Activated CD8-positive, alpha-beta memory T cell treated with anti-CD3 and anti-CD28 coated beads for 36 hours (primary cell): ENCODE measurements around the gene MYO5B. TPM values are rescaled to one million over a fixed set of nuclear protein-coding genes. Genes with fewer than 3 reads are reported as not detected.
"Not testable (repeated sequence)": the region's sequence is repeated elsewhere in the genome, so short reads cannot be mapped to it uniquely, and the experiment has no call there.

Source experiments
- CTCF ChIA-PET: fragments of 350-600 bp; sonication (Branson Sonifier 250); formaldehyde crosslinking; loops from one replicate; lab custom pipeline; 2021; ENCODE audit warnings: antibody characterized with exemption; lab: Charles Lee
- POLR2A ChIA-PET: fragments of 350-600 bp; sonication (Branson Sonifier 250); formaldehyde crosslinking; loops from one replicate; lab custom pipeline; 2021; ENCODE audit warnings: antibody characterized with exemption; lab: Charles Lee
- total RNA-seq, 2 experiments: library from RNA; stranded (reverse); gene quantifications; one replicate each; pipeline ENCODE4 v1.2.3, GENCODE V29; 2021

MYO5B gene
- total RNA-seq, 2 experiments from 2014 or later: not detected

- ChIA-PET POLR2A (no interaction called here), CTCF (no interaction called here)
These were observed 355.9 kb downstream of the MYO5B start for GRCh38 chr18:49839012-49839411.

- ChIA-PET POLR2A (no interaction called here), CTCF (interaction anchor here (1.1 kb wide), 1 partner anchor 20 kb away, joined by 3 read pairs; no protein-coding TSS in a partner anchor)
These were observed 356.6 kb downstream of the MYO5B start for GRCh38 chr18:49838381-49838780.

DNA sequence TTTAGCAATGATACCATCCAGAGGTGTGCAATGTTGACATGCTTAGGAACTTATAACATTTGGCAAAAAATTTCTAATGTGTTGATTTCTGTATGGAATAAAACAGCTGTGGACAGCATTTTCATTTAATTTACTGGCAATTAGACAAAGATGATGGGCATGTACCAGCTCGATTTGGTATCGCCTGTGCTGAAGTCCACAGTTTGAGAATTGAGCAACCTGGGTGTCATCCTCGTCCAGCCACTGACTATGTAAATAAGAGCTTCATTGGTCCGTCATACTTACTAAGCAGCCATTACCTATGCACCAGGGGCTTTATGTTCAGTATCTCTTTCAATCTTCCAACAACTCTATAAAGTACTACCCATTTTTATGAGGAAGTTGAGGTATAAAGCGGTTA, 357.1 kb downstream of the MYO5B start:
- ChIA-PET POLR2A (no interaction called here), CTCF (interaction anchor here (1.1 kb wide), 1 partner anchor 20 kb away, joined by 3 read pairs; no protein-coding TSS in a partner anchor)

DNA sequence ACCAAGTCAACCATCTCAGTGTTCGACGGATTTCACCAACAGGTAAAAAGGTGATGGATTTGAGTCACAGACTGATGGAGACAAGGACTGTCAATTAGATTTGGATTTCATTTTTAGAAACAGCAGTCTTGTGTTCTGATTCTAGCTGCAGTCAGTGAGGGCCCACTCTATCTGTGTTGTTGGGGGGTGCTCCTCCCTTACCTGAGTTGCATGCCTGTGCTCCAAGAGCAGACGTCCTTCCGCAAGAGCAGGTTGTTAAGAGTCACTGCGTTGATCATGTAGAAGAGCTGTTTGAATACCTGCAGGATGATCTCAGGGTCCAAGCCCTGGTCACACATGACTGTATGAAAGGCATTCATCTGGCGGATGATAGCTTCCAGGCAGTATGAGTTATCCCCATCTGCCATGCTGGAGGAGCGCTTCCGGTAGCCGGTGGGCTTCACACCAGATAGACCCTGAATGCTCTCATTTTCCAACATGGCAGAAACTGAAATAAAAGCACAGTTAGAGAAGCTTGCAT, 357.6 kb downstream of the MYO5B start:
- POLR2A ChIA-PET: not testable (repeated sequence)
- CTCF ChIA-PET: interaction anchor here (1.1 kb wide), 1 partner anchor 21 kb away, joined by 3 read pairs; no protein-coding TSS in a partner anchor

DNA sequence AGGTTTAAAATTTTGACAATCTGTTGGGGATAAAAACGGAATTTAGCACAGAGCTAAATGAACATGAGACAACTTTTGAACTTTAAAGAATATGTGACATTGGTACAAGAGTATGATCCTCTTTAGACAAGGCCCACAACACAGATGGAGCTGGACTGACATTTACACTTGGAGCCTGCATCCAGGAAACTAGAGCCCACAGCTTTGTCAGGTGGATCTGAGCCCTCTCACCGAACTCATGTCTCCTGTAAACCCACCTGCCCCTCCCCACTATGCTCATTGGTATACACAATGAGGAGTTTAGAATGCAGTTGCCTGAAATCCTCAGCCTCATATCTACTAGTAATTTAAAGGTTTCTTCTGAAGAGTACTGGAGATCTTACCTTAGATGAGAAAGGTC, 359.5 kb downstream of the MYO5B start:
- CTCF ChIA-PET: no interaction called here
- POLR2A ChIA-PET: no interaction called here

DNA sequence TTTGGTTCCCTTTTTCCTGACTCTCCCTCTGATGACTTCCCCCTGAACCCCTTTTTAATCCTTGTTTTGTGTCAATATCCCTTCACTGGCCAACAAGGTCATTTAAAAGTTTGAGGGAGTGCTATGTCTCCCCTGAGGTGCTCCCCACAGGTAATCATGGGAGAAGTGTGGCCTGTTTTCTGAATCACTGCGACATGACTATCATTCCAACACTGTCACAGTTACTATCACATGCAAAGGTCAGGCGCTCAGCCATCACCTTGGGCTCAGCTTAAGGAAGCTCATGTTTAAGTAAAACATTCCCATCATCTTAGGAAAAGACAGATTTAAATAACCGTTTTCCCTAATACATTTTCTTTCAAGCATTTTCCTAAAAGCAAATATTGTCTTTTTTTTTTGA, 360.7 kb downstream of the MYO5B start:
- CTCF ChIA-PET: no interaction called here
- POLR2A ChIA-PET: interaction anchor here (0.6 kb wide), 1 partner anchor 15 kb away, joined by 3 read pairs; no protein-coding TSS in a partner anchor

DNA sequence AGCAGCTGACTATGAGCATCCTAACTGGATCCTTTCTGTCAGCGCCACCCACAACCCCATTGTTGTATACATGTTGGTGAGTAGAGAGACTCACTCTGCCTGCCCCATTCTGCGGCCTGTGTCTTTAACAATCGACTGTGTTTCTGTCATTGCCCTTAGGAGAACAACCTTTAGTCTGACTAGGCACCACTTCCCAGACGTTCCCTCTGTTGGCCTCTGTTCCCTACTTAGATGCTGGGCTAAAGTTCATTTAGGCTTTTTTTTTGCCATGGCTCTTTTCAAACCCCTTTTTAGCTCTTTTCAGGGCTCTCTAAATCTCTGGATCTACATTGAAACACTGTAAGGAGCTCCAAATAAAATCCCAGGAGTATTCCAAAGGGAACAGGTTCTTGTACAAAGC, 361.1 kb downstream of the MYO5B start:
- ChIA-PET POLR2A (interaction anchor here (0.6 kb wide), 1 partner anchor 14 kb away, joined by 3 read pairs; no protein-coding TSS in a partner anchor), CTCF (no interaction called here)

DNA sequence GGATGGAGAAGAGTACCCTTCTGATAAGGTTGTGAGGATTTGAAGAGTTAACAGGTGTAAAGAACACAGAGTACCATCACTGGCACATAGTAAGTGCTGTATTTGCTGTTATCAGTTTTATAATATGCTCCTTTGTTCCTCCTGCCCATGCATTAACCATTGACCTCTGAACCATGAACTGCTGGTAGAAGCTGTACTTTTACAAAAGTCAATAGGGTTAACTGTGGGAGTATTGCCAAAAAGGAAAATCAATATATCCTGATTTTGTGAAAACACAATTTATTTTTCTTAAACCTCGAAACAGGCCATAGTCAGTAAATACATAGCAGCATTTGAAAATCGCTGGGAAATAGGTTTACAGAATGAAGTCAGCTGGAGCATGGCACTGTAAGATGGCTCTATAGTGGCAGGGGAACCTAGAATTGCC, 362.7 kb downstream of the MYO5B start:
- ChIA-PET POLR2A (no interaction called here), CTCF (no interaction called here)

- CTCF ChIA-PET: no interaction called here
- POLR2A ChIA-PET: no interaction called here
These were observed 367.0 kb downstream of the MYO5B start for GRCh38 chr18:49827996-49828395.

GRCh38 chr18:49819823-49820671, 374.9 kb downstream of the MYO5B start:
- CTCF ChIA-PET: no interaction called here
- POLR2A ChIA-PET: interaction anchor here (0.6 kb wide), 1 partner anchor 14 kb away, joined by 3 read pairs; no protein-coding TSS in a partner anchor

- CTCF ChIA-PET: no interaction called here
- POLR2A ChIA-PET: interaction anchor here (0.6 kb wide), 1 partner anchor 15 kb away, joined by 3 read pairs; no protein-coding TSS in a partner anchor
These were observed 375.8 kb downstream of the MYO5B start for GRCh38 chr18:49819071-49819662.

- CTCF ChIA-PET: no interaction called here
- POLR2A ChIA-PET: interaction anchor here (0.6 kb wide), 1 partner anchor 12 kb away, joined by 3 read pairs; no protein-coding TSS in a partner anchor
These were observed 377.0 kb downstream of the MYO5B start for GRCh38 chr18:49817947-49818346.

DNA sequence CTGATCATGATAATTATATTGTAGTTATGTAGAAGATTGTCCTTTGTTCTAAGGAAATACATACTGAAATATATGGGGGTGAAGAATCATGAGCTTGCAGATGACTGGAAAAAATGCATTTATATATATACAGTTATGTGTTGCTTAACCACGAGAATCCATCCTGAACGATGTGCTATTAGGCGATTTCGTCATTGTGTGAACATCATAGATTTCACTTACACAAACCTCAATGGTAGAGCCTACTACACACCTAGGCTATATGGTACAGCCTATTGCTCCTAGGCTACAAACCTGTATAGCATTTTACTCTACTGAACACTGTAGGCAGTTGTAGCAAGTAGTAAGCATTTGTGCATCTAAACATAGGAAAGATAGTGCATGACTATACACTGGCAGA, 379.0 kb downstream of the MYO5B start:
- POLR2A ChIA-PET: no interaction called here
- CTCF ChIA-PET: interaction anchor here (0.6 kb wide), 1 partner anchor 15 kb away, joined by 3 read pairs; no protein-coding TSS in a partner anchor

DNA sequence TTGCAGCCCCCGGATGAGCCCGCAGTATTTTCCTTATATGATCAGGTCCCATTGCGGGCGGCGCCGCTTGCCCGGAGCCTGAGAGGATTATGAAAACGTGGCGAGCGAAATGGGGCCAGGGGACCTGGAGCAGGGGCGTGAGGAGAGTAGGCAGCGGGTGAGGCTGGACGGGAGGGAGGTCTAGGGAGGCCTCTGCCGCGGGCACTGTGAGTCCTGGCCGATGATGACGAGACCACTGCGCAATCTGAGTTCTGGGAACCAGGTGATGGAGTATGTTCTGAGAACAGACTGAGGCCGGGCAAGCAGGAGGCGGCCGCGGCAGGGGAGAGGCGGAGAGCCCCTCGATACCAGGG, 380.8 kb downstream of the MYO5B start:
- ChIA-PET POLR2A (interaction anchor here (1.0 kb wide), 1 partner anchor 327 kb away, joined by 3 read pairs; the partner anchor contains the start of gene C18orf32), CTCF (interaction anchor here (0.6 to 1.0 kb wide), 3 partner anchors 43 to 544 kb away, joined by 3 read pairs; no protein-coding TSS in a partner anchor)

- ChIA-PET POLR2A (interaction anchor here (1.0 kb wide), 1 partner anchor 326 kb away, joined by 3 read pairs; the partner anchor contains the start of gene C18orf32), CTCF (interaction anchor here (0.6 to 1.0 kb wide), 2 partner anchors 44 to 544 kb away, joined by 3 read pairs; no protein-coding TSS in a partner anchor)
These were observed 381.4 kb downstream of the MYO5B start, which contains the start of gene ACAA2 for GRCh38 chr18:49813319-49814146. Gene ACAA2 (minus strand): TSS chr18:49813533. CDS start chr18:49813484, 49 bp downstream.

DNA sequence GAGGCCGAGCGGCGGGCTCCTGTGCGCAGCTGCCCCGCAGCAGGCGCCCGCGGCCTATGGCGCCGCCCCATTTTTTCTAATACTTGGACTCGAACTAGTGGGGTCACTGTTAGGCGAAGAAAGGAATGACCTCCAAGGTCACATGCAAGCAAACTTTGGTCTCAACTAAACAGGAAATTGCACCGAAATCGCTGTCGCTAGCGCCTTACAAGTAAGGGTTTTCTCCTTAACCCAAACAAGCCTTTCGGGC, 382.0 kb downstream of the MYO5B start:
- CTCF ChIA-PET: no interaction called here

GRCh38 chr18:49812286-49813068, 382.5 kb downstream of the MYO5B start:
- ChIA-PET CTCF (no interaction called here), POLR2A (no interaction called here)

More for the DNA sequence above, 382.0 kb downstream of the MYO5B start:
- POLR2A ChIA-PET: no interaction called here
